IMR-90 (cell line): ENCODE results near the gene PAMR1.
A peak's percentile ranks its signal among the peaks of the same experiment; 100 is the strongest.

ENCODE experiments used
- CTCF ChIP-seq: conservative IDR thresholded peaks from 2 replicates; pipeline ENCODE4 v1.5.1; 2012; ENCODE audit warnings: mild to moderate bottlenecking, low read depth, low read length, improper control_type of control experiment
- ELK1 ChIP-seq: fragments of 150-350 bp; IDR thresholded peaks from 2 replicates; pipeline ENCODE4 v1.6.1; 2016; ENCODE audit warnings: low read depth, mild to moderate bottlenecking, low read length, moderate library complexity, borderline replicate concordance
- FOS ChIP-seq: fragments of 150-350 bp; IDR thresholded peaks from 2 replicates; pipeline ENCODE4 v1.6.1; 2016; ENCODE audit warnings: low read depth, low read length
- MAFK ChIP-seq: IDR thresholded peaks from 2 replicates; pipeline ENCODE4 v1.6.1; 2012; ENCODE audit warnings: low read depth, low read length, improper control_type of control experiment
- MXI1 ChIP-seq: IDR thresholded peaks from 2 replicates; pipeline ENCODE4 v1.6.1; 2012; ENCODE audit warnings: low read depth, mild to moderate bottlenecking, low read length, moderate library complexity, borderline replicate concordance
- POLR2A ChIP-seq: IDR thresholded peaks from 2 replicates; pipeline ENCODE4 v1.6.1; 2012; ENCODE audit warnings: mild to moderate bottlenecking, low read depth, low read length
- RAD21 ChIP-seq: IDR thresholded peaks from 2 replicates; pipeline ENCODE4 v1.6.1; 2012; ENCODE audit warnings: low read length, improper control_type of control experiment
- SMC3 ChIP-seq: fragments of 150-350 bp; IDR thresholded peaks from 2 replicates; pipeline ENCODE4 v1.6.1; 2016; ENCODE audit warnings: low read depth, mild to moderate bottlenecking, antibody characterized with exemption, low read length, moderate library complexity
- USF2 ChIP-seq: fragments of 150-350 bp; IDR thresholded peaks from 2 replicates; pipeline ENCODE4 v1.6.1; 2017; ENCODE audit warnings: mild to moderate bottlenecking, antibody characterized with exemption, low read length, low read depth

- TF ChIP-seq CTCF (peak; percentile 30), SMC3 (no peak), POLR2A (no peak), USF2 (no peak), ELK1 (no peak), MAFK (no peak), MXI1 (no peak), RAD21 (peak; percentile 24; the same call in 1 of the 2 replicates), FOS (no peak)
Observed at GRCh38 chr11:35507688-35508087, 17.7 kb downstream of the PAMR1 start.
